HL-60/S4 (cell line): ENCODE measurements around the gene RBMX2.
"Not testable (repeated sequence)": the region's sequence is repeated elsewhere in the genome, so short reads cannot be mapped to it uniquely, and the experiment has no call there.

Source experiments
- in situ Hi-C: fragments of 300-500 bp; cut with MboI; formaldehyde crosslinking; loops from 2 replicates; pipeline ENCODE4 v1.14.3; 2022; ENCODE audit warnings: low sequenced_read_pairs

Gene RBMX2, protein sequence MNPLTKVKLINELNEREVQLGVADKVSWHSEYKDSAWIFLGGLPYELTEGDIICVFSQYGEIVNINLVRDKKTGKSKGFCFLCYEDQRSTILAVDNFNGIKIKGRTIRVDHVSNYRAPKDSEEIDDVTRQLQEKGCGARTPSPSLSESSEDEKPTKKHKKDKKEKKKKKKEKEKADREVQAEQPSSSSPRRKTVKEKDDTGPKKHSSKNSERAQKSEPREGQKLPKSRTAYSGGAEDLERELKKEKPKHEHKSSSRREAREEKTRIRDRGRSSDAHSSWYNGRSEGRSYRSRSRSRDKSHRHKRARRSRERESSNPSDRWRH

DNA sequence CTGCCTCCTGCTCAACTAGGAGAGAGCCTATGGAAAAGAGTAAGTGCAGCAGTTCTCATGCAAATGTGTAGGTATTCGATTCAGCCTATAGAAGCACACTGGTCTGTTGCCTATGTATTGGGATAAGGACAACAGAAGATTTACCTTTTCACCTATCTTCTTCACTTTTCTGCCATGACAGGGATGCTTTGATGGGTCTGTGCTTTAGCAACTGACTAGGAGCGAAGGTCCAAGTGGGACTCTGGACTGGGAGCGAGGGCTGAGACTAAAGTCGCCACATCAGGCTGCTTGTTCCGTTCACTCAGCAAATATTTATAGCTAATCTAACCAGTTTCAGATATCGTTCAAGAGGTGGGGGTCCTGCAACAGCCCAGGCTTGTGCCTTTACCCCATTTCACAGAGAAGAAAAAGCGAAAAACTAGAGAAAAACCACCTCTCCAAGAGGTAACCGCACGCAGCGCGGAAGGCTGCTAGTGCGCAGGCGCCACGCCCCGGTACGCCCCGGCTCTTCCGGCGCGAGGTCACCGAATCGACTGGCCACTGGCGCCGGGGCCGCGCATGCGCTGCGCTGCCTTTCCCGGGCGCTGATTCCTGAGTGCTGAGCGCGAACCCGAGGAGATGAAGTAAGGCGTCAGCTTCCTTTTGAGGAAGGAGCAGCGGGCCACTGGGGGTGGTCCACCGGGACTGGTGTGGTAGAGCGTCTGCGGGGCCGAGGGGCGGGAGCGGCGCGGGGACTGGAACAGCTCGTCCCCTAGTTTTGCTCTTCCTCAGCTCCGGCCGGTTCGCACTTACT, at the start of gene RBMX2:
Gene RBMX2, plus strand, starts transcription at position 573 of the 793 bp plus-strand sequence. Its CDS starts 46 bp downstream, at position 619.
- in situ Hi-C loops: no loop called here

DNA sequence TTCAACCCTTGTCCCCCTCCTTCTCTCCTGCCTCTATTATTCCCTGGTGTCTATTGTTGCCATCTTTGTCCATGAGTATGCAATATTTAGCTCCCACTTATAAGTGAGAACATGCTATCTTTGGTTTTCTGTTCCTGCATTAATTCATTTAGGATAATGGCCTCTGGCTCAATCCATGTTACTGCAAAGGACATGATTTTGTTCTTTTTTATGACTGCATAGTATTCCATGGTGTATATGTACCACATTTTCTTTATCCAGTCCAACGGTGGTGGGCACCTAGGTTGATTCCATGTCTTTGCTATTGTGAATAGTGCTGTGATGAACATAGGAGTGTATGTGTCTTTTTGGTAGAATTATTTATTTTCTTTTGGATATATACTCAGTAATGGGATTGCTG, 49.7 kb upstream of the RBMX2 start:
- in situ Hi-C loops: not testable (repeated sequence)

DNA sequence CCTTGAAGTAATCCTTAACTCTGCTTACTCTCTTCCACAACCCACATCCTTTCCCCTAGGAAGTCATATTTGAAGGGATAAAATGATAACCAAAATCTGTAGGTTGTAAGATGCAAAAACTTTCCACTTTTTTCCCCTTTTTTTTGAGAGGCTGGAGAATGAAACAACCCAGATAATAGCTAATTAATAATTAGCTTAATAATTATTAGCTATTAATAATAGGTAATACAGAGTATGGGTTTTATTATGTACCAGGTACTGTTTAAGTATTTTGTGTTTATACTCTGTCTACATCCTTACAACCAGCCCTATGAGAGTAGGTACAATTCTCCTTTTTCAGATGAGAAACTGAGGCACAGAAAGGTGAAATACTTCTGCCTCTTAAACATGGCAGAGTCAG, 25.7 kb upstream of the RBMX2 start:
- in situ Hi-C loops: no loop called here

DNA sequence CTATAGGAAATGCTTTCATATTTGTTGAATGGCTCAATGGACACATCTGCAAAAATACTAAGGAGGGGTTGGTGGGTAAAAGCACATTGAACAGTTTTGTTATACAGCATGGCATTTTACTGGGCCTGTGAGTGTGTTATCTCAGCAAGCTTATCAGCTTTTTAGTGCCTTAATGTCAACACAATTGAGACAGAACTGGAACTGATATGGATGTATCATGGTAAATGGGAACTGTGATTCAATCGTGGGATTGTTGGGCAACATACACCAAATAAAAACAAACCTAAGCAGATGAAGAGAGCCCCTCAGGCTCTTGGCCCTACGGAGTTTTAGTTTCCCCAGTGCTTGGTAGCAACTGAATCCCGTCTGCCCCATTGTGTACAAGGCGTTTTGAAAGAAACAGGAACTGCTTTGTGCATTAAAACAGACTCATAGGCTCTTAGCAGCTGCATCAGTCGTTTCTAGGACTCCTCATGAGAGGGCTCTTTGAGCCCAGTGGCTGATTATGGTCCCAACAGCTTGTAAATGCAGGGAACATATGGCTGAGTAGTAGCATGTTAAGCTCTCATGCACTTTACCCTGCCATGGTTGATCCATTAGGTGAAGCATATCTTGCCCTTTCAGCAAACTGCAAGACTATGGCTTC, 23.6 kb upstream of the RBMX2 start:
- in situ Hi-C loops: no loop called here

DNA sequence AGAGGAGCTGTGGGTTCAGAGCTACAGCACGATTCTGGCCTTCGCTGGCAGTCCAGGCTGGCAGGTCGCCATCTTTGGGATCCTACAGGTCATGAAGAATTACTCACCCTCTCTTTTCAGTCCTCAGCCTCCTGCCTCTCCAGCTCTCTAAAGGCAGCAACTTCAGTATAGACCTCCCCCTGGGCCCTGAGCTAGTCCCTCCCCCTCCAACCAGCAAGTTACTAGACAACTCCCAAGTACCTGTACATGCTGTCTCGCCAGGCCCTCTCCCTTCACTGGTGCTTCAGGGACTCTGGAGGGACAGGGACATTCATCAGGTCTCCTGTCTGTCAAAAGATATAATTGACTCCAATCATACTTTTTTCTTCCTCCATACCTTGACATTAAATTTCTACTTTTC, 16.3 kb upstream of the RBMX2 start, which contains the start of gene GPR119:
Gene GPR119, minus strand, starts transcription at position 155 of the 400 bp plus-strand sequence. CDS start 227 bp downstream, outside the sequence.
- in situ Hi-C loops: no loop called here

DNA sequence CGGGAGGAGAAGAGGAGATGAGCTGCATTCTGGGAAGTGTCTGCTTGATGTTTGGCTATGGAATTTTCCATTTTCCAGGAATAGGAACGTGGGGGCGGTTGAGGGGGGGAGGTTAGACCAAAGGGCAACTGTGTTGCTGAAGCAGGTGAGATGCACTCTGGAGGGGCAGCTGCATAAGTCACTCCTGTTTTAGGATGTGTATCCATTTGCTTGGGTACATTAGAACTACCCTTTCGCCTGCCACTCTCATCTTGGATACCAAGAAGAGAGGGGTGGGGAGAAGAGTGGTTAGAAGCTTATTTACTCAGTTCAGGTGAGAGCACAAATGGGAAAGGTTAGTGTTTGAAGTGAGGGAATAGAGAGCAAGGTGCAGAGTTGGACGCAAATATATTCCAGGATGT, 15.4 kb upstream of the RBMX2 start:
- in situ Hi-C loops: no loop called here

DNA sequence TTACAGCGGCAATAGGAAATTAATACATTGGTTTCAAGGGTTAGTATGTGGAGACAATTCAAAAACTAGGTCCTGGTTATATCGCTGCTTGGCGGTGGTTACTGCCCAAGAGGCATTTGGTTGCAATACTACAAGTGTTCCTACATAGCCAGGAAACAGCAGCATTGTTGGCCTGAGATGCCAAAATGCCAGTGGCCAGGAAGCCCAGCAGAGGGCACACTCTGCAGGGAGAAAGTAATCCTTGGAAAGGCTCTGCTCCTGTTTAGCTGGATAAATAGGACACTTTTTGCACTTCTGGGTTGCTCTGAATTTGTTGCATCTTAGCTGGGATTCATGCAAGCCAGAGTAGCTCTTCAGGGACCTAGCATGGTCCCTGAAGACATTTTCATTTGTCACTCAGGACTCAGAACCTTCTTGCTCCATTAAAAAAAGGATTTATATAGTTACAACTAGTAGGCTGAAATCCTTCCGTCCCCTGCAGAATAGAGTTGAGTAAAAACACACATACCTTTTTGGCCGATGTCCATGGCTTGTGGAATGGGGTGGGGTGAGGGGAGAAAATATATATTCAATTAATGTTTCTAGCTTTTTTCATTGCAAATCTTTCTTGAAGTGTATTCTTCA, 8.2 kb upstream of the RBMX2 start:
- in situ Hi-C loops: no loop called here

DNA sequence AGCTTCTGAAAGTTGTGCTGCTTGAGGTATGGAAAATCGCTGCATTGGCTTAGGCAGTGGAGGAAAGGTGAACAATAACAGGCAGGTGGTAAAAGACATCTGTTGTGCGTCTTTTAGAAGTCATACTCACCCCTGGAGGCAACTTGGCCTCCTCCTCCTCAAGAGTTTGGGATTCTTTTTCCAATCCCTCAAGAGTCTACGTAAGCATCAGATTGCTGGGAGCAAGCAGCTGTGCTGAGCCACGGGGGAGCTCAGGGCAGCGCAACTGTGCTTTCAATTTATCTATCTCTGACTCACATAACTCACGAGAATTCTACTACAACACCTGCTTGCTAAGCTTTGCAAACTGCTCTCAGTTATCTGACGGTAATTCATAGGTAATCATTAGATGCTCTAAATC, 6.4 kb upstream of the RBMX2 start:
- in situ Hi-C loops: no loop called here

DNA sequence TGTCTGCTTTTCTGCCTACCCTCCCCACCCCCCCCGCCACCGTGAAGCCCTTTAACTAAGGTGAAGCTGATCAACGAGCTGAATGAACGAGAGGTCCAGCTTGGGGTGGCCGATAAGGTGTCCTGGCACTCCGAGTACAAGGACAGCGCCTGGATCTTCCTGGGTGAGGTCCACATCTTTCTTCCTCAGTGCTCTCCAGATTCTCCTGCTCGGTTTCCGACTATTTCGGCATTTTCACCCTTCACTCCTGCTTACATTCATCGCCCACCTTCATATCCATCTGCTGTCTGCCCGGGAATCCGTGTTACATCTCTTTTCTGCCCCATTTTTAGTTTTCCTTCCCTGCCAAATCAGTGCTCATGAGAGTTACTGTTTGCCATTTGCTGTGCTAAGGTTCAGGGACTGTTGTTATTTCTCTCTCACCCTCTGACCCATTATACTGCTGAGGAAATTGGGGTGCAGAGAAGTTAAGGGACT, 459 bp downstream of the RBMX2 start:
- in situ Hi-C loops: no loop called here

DNA sequence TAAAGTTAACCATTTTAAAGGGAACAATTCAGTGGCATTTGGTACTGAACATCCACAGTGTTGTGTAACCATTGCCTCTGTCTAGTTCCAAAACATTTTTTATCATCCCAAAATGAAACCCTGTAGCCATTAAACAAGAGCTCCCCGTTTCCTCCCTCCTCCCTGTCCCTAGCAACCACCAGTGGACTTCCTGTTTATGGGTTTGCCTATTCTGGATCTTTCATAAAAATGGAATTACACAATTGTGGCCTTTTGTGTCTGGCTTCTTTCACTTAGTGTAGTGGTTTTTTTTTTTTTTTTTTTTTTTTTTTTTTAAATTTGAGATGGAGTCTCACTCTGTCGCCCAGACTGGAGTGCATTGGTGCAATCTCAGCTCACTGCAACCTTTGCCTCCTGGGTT, 11.6 kb downstream of the RBMX2 start:
- in situ Hi-C loops: no loop called here

DNA sequence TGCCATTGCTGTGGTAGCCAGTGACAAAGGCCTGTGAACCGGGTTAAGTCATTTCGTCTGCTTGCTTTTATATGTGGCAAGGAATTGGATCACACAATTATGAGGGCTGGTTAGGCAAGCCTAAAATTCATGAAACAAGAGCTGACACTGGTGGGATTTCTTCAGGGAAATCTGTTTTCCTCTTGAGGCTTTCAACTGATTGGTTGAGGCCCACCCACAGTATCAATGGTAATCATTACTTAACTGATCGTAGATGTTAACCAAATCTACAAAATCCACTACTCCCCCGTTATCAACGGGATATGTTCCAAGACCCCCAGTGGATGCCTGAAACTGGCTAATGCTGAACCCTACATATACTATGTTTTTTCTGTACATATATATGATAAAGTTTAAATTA, 13.0 kb downstream of the RBMX2 start:
- in situ Hi-C loops: no loop called here

DNA sequence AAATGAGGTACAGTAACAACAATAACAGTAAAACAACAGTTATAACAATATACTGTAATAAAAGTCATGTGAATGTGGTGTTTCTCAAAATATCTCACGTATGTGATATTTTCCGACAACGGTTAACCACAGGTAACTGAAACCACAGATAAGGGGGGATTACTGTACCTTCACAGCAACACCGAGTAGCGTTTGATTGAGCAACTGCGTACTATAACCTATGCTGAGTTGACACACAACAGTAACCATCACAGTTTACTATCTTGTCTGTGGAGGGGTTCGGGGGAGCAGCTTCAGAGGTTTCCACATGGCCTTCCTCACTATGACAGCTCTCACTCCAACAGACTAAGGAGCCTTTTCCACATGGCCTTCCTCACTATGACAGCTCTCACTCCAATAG, 13.4 kb downstream of the RBMX2 start:
- in situ Hi-C loops: no loop called here

DNA sequence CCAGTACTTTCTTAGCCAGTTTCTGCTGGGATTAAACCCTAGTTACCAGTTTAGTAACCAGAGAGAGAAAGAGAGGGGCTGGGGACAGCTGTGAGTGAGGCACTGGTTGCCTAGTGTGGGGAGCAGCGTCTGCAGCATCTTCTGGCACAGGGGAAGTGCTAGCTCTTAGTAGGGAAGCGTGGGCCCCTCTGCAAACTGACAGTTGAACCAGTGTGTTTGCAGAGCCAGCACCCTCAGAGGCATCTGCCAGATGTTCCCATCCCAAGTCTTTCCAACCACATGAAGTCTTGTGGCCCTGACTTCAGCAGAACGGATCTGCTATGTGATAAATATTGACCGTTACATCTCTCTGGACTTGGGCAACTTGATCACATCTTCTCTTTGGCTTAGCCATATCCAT, 15.0 kb downstream of the RBMX2 start:
- in situ Hi-C loops: no loop called here

DNA sequence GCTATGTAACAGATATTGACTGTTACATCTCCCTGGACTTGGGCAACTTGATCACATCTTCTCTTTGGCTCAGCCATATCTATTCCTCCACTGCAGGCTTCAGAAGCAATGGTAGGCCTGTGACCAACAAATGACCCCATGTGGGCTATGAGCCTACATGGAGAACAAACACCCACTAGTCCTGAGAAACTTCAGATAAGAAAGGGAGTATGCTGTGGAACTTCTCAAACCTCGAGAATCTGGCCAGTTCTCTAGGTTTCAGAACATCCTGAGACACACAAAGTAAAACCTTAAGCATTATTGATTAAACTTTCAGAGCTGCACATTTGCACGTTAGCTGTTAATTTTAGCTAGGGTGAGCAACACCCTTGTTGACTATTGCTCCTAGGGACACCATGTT, 16.3 kb downstream of the RBMX2 start:
- in situ Hi-C loops: no loop called here

DNA sequence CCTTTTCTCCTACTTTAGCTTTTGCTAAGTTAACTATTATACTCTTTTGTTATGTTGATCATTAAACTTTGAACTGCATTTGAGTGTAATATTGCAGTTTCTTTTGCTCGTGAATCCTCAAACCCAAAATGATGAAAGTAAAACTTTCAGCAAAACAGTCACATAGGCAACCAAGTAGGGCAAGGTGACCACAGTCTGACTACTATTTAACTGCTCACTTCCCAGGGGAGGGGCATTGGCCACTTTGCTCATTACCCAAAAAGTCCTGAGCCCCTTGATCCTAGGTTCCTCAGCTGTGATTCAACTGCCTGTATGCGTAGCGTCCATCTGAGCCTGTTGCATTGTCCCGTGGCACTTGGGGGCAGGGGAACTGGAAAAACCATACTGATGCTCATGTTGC, 17.0 kb downstream of the RBMX2 start:
- in situ Hi-C loops: no loop called here

DNA sequence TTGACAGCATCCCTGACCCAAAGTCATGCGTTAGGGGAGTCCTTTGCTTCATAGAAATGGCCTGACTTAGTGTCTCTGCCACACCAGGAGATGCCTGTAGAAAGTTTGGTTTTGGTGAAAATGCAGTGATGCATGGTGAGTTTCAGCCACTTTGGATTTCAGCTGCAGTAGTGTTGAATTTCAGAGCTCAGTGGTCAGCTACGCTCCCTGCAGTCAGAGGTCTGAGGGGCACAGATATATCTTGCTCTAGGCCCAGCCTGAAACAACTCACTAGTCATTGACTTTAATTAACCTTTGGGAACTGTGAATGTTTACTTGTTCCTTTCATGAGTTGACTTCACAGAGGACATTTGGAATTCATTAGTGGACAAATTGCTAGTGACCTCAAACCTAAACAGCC, 17.5 kb downstream of the RBMX2 start:
- in situ Hi-C loops: no loop called here

DNA sequence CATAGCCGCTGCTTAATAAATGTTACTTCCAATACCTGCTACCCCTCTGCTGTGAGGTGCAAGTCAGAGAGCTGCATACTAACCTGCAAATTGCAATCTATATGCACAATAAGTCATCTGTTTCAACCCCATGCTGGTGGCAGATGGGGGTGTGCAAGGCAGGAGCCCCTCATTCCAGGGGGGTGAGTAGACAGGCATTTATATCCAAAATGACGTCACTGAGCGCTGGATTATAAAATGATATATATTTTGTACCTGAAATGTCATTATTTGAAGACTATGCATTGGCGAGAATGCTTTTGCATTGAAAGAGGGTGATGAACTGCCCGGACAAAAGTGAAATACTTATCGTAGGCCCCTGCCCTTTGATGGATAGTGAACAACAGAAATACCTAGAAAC, 24.7 kb downstream of the RBMX2 start:
- in situ Hi-C loops: no loop called here

DNA sequence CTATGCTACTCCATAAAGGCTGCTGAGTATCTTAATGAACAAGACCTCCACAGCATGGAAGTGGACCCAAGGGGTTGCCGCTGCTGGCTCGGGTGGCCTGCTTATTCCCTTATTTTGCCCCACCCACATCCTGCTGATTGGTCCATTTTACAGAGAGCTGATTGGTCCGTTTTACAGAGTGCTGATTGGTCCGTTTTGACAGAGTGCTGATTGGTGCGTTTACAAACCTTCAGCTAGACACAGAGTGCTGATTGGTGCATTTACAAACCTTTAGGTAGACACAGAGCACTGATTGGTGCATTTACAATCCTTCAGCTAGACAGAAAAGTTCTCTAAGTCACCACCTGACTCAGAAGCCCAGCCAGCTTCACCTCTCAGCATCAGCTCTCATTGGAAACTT, 27.4 kb downstream of the RBMX2 start:
- in situ Hi-C loops: not testable (repeated sequence)

DNA sequence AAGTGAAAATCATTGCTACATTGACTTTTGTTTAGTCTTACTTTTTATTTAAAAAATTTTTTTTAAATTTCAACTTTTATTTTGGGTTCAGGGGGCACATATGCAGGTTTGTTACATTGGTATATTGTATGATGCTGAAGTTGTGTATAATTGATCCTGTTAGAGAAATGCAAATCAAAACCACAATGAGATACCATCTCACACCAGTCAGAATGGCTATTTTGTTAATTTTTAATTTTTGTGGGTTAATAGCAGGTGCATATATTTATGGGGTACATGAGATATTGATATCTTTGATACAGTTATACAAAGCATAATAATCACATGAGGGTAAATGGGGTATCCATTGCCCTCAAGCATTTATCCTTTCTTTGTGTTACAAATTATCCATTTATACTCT, 34.1 kb downstream of the RBMX2 start:
- in situ Hi-C loops: no loop called here

DNA sequence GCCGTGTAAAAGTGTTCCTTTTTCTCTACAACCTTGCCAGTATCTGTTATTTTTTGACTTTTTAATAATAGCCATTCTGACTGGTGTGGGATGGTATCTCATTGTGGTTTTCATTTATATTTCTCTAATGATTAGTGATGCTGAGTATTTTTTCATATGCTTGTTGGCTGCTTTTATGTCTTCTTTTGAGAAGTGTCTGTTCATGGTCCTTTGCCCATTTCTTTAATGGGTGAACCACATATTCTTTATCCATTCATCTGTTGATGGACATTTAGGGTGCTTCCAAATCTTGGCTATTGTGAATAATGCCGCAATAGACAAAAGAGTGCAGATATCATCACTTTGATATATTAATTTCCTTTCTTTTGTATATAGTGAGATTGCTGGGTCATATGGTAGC, 36.2 kb downstream of the RBMX2 start:
- in situ Hi-C loops: not testable (repeated sequence)

DNA sequence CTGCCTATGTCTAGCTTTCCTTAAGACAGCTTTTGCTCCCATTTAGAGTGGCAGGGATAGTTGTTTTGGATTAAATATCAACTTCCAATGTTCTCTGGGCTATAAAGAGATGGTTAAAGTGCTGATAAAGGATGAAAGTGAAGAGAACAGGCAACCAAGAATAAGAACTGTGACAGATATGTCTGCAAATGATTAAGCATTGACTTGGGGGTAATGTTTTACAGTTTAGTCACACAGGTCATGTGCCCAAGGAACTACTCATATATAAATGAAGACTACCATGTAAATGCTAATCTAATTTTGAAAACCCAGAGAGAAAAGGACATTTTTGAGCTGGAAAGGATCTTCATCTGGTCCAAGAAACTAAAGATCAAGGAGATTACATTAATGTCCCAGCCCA, 42.1 kb downstream of the RBMX2 start:
- in situ Hi-C loops: no loop called here
